GM12864 (cell line): ENCODE results near the gene TIGD1.

Experiments used
- DNase-seq: peaks from one replicate; pipeline ENCODE4 v3.0.0-alpha.2; 2011; ENCODE audit warnings: low read depth
- H3K4me3 ChIP-seq: 2 replicates; pipeline ENCODE4 v1.5.1; 2011; ENCODE audit warnings: mild to moderate bottlenecking, low read depth, low read length, control low read depth
- TF ChIP-seq, protein P1 (sequence below): IDR thresholded peaks from 2 replicates; pipeline ENCODE4 v1.5.1; 2011; ENCODE audit warnings: low read depth, mild to moderate bottlenecking, moderate library complexity, low read length, control low read depth, inconsistent platforms; ENCODE audit errors: missing control alignments

TIGD1 gene

DNA sequence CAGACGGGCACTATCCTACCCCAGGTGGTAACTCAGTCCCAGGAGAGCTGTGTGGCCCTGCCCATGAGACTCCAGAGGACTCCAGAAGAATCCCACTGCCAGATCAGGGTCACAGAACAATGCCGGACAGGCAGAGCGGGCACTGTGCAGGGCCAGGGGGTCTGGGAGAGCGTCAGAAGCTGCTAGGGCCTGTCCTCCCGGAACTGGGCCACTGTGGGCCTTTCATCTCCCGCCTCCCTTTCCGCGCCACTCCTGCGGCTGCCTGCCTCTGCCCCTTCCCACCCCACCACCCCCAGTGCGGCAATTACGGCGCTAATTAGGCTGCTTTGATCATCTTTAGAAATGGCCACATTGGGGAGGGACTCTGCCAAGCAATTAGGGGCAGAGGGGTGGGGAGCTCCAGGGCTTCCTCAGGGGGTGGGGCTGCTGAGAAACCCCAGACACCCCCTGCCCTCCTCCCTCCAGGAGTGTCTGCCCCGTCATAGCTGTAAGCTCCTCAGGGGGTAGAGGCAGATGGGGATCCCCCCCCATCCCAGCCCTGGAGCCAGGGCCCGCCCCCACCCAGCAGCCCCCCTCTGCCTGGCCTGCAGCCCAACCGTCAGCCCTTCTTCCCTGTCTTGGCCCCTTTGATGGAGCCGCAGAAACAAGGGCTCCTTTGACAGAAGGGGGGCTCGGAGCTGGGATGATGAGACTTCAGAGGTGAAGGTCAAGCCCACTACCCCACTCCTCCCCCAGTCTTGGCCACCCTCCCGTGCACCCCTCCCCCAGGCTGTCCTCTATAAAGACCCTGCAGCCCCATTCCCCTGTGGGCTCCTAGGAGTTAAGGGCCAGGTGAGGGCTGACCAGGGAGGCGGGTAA, 30.5 kb downstream of the TIGD1 start, which contains the start of gene PRSS56:
Gene PRSS56, plus strand, starts transcription at position 808 of the 858 bp plus-strand sequence. CDS start 211 bp downstream, outside the sequence.
- no peak for DNase-seq
- no peak within 1 kb of the TSS for H3K4me3 ChIP-seq
- TF ChIP-seq, protein P1, sequence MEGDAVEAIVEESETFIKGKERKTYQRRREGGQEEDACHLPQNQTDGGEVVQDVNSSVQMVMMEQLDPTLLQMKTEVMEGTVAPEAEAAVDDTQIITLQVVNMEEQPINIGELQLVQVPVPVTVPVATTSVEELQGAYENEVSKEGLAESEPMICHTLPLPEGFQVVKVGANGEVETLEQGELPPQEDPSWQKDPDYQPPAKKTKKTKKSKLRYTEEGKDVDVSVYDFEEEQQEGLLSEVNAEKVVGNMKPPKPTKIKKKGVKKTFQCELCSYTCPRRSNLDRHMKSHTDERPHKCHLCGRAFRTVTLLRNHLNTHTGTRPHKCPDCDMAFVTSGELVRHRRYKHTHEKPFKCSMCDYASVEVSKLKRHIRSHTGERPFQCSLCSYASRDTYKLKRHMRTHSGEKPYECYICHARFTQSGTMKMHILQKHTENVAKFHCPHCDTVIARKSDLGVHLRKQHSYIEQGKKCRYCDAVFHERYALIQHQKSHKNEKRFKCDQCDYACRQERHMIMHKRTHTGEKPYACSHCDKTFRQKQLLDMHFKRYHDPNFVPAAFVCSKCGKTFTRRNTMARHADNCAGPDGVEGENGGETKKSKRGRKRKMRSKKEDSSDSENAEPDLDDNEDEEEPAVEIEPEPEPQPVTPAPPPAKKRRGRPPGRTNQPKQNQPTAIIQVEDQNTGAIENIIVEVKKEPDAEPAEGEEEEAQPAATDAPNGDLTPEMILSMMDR = no peak

DNA sequence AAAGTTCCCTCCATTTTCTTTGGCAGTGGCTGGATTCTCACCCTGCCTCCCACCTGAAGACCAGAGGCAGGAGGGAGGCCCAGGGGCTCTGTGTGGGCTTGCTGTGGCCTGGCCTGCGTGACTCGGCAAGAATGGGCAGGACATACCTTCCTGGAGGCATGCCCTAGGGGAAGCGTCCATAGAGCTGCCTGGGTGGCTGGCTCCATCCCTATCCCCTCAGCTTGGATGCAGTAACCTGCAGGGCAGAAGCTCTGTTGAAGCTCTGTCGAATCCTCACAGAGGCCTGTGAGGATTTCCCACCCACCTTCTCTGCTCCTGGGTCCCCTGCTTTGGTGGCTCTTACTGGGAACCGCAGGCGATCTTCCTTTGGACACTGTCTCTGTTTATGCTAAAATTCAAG, 31.5 kb downstream of the TIGD1 start:
- no peak for DNase-seq
- TF ChIP-seq, protein P1 = no peak
- H3K4me3 ChIP-seq = no peak overlapping the region

DNA sequence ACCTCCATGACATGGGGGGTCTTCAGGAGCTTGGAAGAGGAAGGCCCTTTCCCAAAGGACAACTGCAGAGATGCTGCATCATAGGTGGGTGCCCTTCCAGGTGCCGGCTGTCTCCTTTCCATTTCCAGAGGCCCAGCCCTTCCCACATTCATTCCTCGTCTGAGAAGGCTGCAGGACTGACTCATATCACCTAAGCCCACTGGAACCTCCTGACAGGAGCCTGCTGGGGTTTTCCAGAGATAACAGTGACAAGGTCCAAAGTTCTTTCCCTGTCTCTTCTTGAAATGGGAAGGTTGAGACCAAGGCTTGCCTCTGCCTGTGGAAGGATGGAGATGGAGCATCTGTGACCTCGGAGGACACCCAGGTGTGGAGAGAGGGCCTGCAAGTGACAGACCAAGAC, 33.8 kb downstream of the TIGD1 start:
- TF ChIP-seq, protein P1 = no peak
- DNase-seq = no peak
- no peak overlapping the region for H3K4me3 ChIP-seq

DNA sequence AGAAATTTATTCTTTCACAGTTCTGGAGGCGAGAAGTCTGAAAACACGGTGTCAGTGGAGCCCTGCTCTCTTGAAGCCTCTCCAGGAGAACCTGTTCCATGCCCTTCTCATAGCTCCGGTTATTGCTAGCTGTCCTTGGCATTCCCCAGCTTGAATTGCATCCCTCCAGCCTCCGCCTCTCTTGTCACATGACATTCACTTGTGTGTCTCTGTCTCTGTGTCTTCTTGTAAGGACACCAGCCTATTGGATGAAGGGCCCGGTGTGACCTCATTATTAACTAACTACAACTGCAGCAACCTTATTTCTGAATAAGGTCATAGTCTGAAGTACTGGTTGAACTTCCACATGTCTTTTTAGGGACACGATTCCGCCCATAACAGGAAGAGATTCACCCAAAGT, 34.7 kb downstream of the TIGD1 start:
- TF ChIP-seq, protein P1 = no peak
- no peak overlapping the region for H3K4me3 ChIP-seq
- no peak for DNase-seq

DNA sequence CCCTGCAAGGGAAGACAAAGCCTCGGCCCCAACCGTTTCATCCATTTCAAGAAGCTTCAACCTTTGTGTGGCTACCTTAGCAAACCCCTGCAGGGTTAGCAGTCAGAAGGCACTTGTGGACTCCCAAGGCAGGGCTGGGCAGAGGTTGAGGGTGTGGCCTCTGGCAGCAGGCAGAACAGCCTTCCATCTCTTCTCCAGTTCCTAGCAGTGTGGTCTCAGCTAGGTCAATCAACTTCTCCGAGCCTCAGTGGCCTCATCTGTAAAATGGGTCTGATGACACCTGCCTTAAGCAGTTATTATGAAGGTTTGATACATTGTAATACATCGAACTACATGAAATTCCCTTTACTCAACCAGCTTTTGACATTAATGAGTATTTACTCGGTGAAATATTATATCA, 37.0 kb downstream of the TIGD1 start:
- TF ChIP-seq, protein P1 = no peak
- no peak for DNase-seq
- no peak overlapping the region for H3K4me3 ChIP-seq

DNA sequence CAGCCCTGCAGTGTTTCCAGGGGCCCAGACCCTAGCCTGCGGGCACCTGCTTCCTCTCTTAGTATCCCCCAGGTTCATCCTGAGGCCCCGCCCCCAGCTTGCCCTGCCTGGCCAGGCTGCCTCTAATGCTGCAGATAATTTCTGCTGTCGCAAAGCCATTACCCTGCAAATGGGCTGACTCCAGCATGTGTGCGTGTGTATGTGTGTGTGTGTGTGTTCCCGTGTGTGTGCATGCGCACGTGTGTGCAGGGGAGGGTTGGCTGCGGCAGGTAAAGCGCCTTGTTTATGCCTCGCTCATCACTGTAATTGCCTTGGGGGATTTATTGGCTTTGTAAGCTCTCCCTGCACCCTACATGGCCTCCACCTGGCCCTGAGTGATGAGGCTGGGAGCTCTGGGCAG, 37.8 kb downstream of the TIGD1 start:
- no peak for DNase-seq
- TF ChIP-seq, protein P1 = no peak
- H3K4me3 ChIP-seq = no peak overlapping the region

DNA sequence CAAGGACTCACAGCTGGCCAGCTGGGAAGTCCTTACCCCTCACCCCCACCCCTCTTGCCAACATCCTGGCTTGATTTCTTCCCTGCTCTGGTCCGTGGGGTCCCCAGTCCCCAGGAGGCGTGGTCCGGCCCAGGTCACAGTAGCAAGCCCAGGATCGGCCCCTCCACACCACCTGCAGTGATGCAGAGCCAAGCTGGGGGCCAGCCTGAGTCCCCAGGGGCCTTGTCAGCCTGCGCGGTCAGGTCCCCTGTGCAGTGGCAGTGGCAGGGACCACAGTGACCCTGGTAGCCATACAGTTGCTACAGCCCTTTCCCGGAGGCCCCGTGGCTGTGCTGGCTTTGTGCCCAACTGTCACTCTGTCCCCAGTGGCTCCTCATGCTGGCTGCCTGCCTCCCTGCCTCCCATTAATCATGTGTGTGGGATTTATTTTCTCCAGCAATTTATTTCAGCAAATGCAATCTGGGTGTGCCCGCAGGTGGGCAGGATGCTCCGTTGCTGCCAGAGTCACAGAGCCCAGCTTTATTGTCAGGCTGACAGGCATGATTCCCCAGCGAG, 38.9 kb downstream of the TIGD1 start:
- TF ChIP-seq, protein P1 = no peak
- no peak for DNase-seq
- no peak overlapping the region for H3K4me3 ChIP-seq
